Measurements from ENCODE around the gene TTC39B.

Gene TTC39B

DNA sequence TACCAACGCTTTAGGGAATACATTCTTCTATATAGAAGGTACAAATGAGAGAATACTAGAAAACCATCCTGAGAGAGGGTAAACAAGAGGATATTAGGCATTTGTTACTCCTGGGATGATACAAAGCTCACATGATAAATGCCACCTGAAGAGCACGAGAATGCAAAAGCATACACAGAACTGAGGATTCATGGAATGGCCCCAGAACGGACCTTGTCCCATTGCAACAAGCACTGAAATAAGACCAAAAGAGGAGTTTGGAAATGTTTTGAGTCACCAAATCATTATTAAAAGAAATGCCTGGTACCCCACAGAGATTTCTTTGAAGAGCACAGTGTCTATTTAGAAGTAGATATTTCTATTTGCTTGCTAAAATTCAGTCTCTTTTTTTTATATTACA, 173.5 kb downstream of the TTC39B start:
- H3K27ac ChIP-seq (ENCODE audit: extremely low read depth, low read depth, low read length), result no peak overlapping the region
- H3K9me3 ChIP-seq (ENCODE audit: control insufficient read depth, insufficient read depth, low read depth, low read length), result no peaks in the 10 kb centered on the region
- CTCF ChIA-PET, result interaction anchor here (0.7 to 2.3 kb wide), 2 partner anchors 29 to 662 kb away, joined by 3 to 7 read pairs; no protein-coding TSS in a partner anchor
- H3K4me1 ChIP-seq (ENCODE audit: control insufficient read depth, insufficient read depth, low read length), result no peaks in the 10 kb centered on the region
- H3K36me3 ChIP-seq (ENCODE audit: control insufficient read depth in 2 of 2, insufficient read depth in 1 of 2, low read length in 2 of 2), result no peaks in the 10 kb centered on the region
- no peak overlapping the region for H3K4me3 ChIP-seq (ENCODE audit: low read depth, low read length)
- TF ChIP-seq ZNF473 (tag by site-specific recombination; IDR thresholded peaks at IDR 0.05), result no peak
- TF ChIP-seq, protein P1, sequence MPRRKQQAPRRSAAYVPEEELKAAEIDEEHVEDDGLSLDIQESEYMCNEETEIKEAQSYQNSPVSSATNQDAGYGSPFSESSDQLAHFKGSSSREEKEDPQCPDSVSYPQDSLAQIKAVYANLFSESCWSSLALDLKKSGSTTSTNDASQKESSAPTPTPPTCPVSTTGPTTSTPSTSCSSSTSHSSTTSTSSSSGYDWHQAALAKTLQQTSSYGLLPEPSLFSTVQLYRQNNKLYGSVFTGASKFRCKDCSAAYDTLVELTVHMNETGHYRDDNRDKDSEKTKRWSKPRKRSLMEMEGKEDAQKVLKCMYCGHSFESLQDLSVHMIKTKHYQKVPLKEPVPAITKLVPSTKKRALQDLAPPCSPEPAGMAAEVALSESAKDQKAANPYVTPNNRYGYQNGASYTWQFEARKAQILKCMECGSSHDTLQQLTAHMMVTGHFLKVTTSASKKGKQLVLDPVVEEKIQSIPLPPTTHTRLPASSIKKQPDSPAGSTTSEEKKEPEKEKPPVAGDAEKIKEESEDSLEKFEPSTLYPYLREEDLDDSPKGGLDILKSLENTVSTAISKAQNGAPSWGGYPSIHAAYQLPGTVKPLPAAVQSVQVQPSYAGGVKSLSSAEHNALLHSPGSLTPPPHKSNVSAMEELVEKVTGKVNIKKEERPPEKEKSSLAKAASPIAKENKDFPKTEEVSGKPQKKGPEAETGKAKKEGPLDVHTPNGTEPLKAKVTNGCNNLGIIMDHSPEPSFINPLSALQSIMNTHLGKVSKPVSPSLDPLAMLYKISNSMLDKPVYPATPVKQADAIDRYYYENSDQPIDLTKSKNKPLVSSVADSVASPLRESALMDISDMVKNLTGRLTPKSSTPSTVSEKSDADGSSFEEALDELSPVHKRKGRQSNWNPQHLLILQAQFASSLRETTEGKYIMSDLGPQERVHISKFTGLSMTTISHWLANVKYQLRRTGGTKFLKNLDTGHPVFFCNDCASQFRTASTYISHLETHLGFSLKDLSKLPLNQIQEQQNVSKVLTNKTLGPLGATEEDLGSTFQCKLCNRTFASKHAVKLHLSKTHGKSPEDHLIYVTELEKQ (tag by site-specific recombination; IDR thresholded peaks at IDR 0.05; ENCODE audit: borderline replicate concordance), result no peak
- TF ChIP-seq ZBTB8A (tag by site-specific recombination; IDR thresholded peaks at IDR 0.05), result no peak
- no peak for TF ChIP-seq HOXD13 (CRISPR knock-in tag; IDR thresholded peaks at IDR 0.05; ENCODE audit: borderline replicate concordance)
- no peak for TF ChIP-seq ZBTB20 (tag by site-specific recombination; IDR thresholded peaks at IDR 0.05)
- TF ChIP-seq GLIS1 (tag by site-specific recombination; IDR thresholded peaks at IDR 0.05), result no peak
- no peak for TF ChIP-seq ZFP3 (tag by site-specific recombination; IDR thresholded peaks at IDR 0.05; ENCODE audit: low read depth)
- no peak for TF ChIP-seq ZNF140 (tag by site-specific recombination; IDR thresholded peaks at IDR 0.05)
- TF ChIP-seq, protein P2, sequence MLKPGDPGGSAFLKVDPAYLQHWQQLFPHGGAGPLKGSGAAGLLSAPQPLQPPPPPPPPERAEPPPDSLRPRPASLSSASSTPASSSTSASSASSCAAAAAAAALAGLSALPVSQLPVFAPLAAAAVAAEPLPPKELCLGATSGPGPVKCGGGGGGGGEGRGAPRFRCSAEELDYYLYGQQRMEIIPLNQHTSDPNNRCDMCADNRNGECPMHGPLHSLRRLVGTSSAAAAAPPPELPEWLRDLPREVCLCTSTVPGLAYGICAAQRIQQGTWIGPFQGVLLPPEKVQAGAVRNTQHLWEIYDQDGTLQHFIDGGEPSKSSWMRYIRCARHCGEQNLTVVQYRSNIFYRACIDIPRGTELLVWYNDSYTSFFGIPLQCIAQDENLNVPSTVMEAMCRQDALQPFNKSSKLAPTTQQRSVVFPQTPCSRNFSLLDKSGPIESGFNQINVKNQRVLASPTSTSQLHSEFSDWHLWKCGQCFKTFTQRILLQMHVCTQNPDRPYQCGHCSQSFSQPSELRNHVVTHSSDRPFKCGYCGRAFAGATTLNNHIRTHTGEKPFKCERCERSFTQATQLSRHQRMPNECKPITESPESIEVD (tag by site-specific recombination; IDR thresholded peaks at IDR 0.05), result no peak
- TF ChIP-seq ZNF555 (tag by site-specific recombination; conservative IDR thresholded peaks at IDR 0.05), result no peak
- no peak for TF ChIP-seq ZNF341 (tag by site-specific recombination; IDR thresholded peaks at IDR 0.05; ENCODE audit: low read depth)
- no peak for TF ChIP-seq SP3 (tag by site-specific recombination; IDR thresholded peaks at IDR 0.05)
- TF ChIP-seq ZBTB21 (tag by site-specific recombination; IDR thresholded peaks at IDR 0.05), result no peak
- TF ChIP-seq MYNN (tag by site-specific recombination; IDR thresholded peaks at IDR 0.05; ENCODE audit: borderline replicate concordance), result no peak
- no peak for TF ChIP-seq ZBTB10 (tag by site-specific recombination; IDR thresholded peaks at IDR 0.05)
- TF ChIP-seq ZNF677 (tag by site-specific recombination; IDR thresholded peaks at IDR 0.05), result no peak
- TF ChIP-seq MEIS1 (CRISPR knock-in tag; IDR thresholded peaks at IDR 0.05; ENCODE audit: borderline replicate concordance), result no peak
- TF ChIP-seq, protein P3, sequence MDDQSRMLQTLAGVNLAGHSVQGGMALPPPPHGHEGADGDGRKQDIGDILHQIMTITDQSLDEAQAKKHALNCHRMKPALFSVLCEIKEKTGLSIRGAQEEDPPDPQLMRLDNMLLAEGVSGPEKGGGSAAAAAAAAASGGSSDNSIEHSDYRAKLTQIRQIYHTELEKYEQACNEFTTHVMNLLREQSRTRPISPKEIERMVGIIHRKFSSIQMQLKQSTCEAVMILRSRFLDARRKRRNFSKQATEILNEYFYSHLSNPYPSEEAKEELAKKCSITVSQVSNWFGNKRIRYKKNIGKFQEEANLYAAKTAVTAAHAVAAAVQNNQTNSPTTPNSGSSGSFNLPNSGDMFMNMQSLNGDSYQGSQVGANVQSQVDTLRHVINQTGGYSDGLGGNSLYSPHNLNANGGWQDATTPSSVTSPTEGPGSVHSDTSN (CRISPR knock-in tag; IDR thresholded peaks at IDR 0.05), result no peak
- no peak for TF ChIP-seq ZNF837 (tag by site-specific recombination; IDR thresholded peaks at IDR 0.05)
- TF ChIP-seq ZNF585B (tag by site-specific recombination; IDR thresholded peaks at IDR 0.05), result no peak
- POLR2A ChIA-PET, result no interaction called here
